Endothelial cell of umbilical vein (primary cell): Measurements from ENCODE around the gene FZD10. TPM values are rescaled to one million over a fixed set of nuclear protein-coding genes. Genes with fewer than 3 reads are reported as not detected.

Experiments used
- BruUV-seq: library from RNA; stranded (reverse); fragments of 400-500 nt; replicated peaks from 2 replicates; lab custom pipeline; 2021; lab: Mats Ljungman, UMichigan
- CTCF ChIA-PET: fragments of 300-600, 350-600 bp; sonication (Branson Sonifier 250); formaldehyde crosslinking; loops from one replicate; lab custom pipeline; 2021; ENCODE audit warnings: antibody characterized with exemption, inconsistent platforms; lab: Charles Lee
- POLR2A ChIA-PET: fragments of 300-600, 350-600 bp; sonication (Branson Sonifier 250); formaldehyde crosslinking; loops from one replicate; lab custom pipeline; 2021; ENCODE audit warnings: antibody characterized with exemption, inconsistent platforms; lab: Charles Lee
- DNase-seq: peaks from one replicate; pipeline ENCODE4 v3.0.0-alpha.2; 2011; ENCODE audit warnings: low read depth, low spot score
- FAIRE-seq: peaks from 2 replicates; lab custom pipeline; 2011; peaks lifted over from hg19 to GRCh38; lab: Jason Lieb, UNC
- H2AFZ ChIP-seq: 2 replicates; pipeline ENCODE4 v1.6.0; 2012; ENCODE audit warnings: low read depth, low read length, control low read depth, inconsistent platforms
- H3K27ac ChIP-seq: 2 replicates; pipeline ENCODE4 v1.5.1; 2011; ENCODE audit warnings: low read depth, mild to moderate bottlenecking, control low read depth, low read length, moderate library complexity; ENCODE audit not compliant: insufficient read depth
- H3K27me3 ChIP-seq, 2 experiments: 2 replicates each; pipeline versions ENCODE4 v1.6.0 to v1.6.1; 2011; ENCODE audit warnings: low read length in 2 of 2, mixed read lengths in 1 of 2; ENCODE audit not compliant: control insufficient read depth in 2 of 2, insufficient read depth in 2 of 2
- H3K36me3 ChIP-seq, 2 experiments: 2 replicates in 1 of 2; 3 replicates in 1 of 2; pipeline ENCODE4 v1.5.1; 2011; ENCODE audit warnings: low read length in 2 of 2, mild to moderate bottlenecking in 1 of 2, moderate library complexity in 1 of 2; ENCODE audit not compliant: control insufficient read depth in 2 of 2, insufficient read depth in 2 of 2; ENCODE audit errors: extremely low read depth in 1 of 2
- H3K4me1 ChIP-seq: 3 replicates; pipeline ENCODE4 v1.5.1; 2011; ENCODE audit warnings: mild to moderate bottlenecking, low read length; ENCODE audit not compliant: control insufficient read depth, insufficient read depth; ENCODE audit errors: extremely low read depth
- H3K4me2 ChIP-seq: 2 replicates; pipeline ENCODE4 v1.6.1; 2011; ENCODE audit warnings: low read length, control low read depth, mixed read lengths; ENCODE audit not compliant: insufficient read depth
- H3K4me3 ChIP-seq, 3 experiments: fragments of 200-600 bp in 1 of 3; sonication (generic), shearing (Covaris generic) in 1 of 3; replicated peaks in 1 of 3; 2 replicates each; pipeline ENCODE4 v1.5.1; 2011 to 2016; ENCODE audit warnings: control low read depth in 3 of 3, low read length in 3 of 3, mild to moderate bottlenecking in 2 of 3, inconsistent platforms in 1 of 3, low read depth in 1 of 3, moderate library complexity in 1 of 3; ENCODE audit not compliant: insufficient read depth in 1 of 3
- H3K79me2 ChIP-seq: 2 replicates; pipeline ENCODE4 v1.6.0; 2012; ENCODE audit warnings: low read length, inconsistent platforms; ENCODE audit not compliant: control insufficient read depth, insufficient read depth
- H3K9ac ChIP-seq: replicated peaks from 2 replicates; pipeline ENCODE3; 2011; ENCODE audit warnings: low read length, control low read depth; ENCODE audit not compliant: insufficient read depth; ENCODE audit errors: extremely low read depth
- H3K9me1 ChIP-seq: replicated peaks from 3 replicates; pipeline ENCODE4 v1.6.0; 2011; ENCODE audit warnings: mild to moderate bottlenecking, low read length; ENCODE audit not compliant: control insufficient read depth, insufficient read depth; ENCODE audit errors: extremely low read depth
- H3K9me3 ChIP-seq: replicated peaks from 2 replicates; pipeline ENCODE4 v1.5.1; 2012; ENCODE audit warnings: low read length, inconsistent platforms; ENCODE audit not compliant: control insufficient read depth, insufficient read depth
- H4K20me1 ChIP-seq: replicated peaks from 2 replicates; pipeline ENCODE3; 2011; ENCODE audit warnings: mild to moderate bottlenecking, low read length; ENCODE audit not compliant: control insufficient read depth, insufficient read depth; ENCODE audit errors: extremely low read depth
- EZH2 ChIP-seq: IDR thresholded peaks from 2 replicates; pipeline ENCODE4 v1.6.1; 2012; ENCODE audit warnings: borderline replicate concordance, low read depth, mild to moderate bottlenecking, moderate library complexity, low read length, inconsistent platforms; ENCODE audit not compliant: severe bottlenecking
- FOS ChIP-seq: IDR thresholded peaks from 2 replicates; pipeline ENCODE4 v1.6.1; 2011; ENCODE audit warnings: mild to moderate bottlenecking, low read length, moderate library complexity, borderline replicate concordance; ENCODE audit not compliant: insufficient read depth
- GATA2 ChIP-seq: IDR thresholded peaks from 2 replicates; pipeline ENCODE4 v1.7.0; 2011; ENCODE audit warnings: low read depth, mild to moderate bottlenecking, moderate library complexity, mixed read lengths, low read length; ENCODE audit not compliant: insufficient read length, insufficient read depth
- JUN ChIP-seq: IDR thresholded peaks from 2 replicates; pipeline ENCODE4 v1.6.1; 2011; ENCODE audit warnings: borderline replicate concordance, low read depth; ENCODE audit not compliant: insufficient read length, insufficient read depth
- MAX ChIP-seq: IDR thresholded peaks from 2 replicates; pipeline ENCODE4 v1.6.1; 2011; ENCODE audit not compliant: insufficient read depth, insufficient read length
- MYC ChIP-seq: IDR thresholded peaks from one replicate; pipeline ENCODE4 v1.6.1; 2011; ENCODE audit warnings: mild to moderate bottlenecking, low read depth, low read length
- POLR2A ChIP-seq: IDR thresholded peaks from 2 replicates; pipeline ENCODE4 v1.6.1; 2012; ENCODE audit warnings: low read depth, mild to moderate bottlenecking, control low read depth, low read length
- POLR2AphosphoS5 ChIP-seq: IDR thresholded peaks from 2 replicates; pipeline ENCODE4 v1.6.1; 2012; ENCODE audit warnings: low read depth, mild to moderate bottlenecking, control low read depth, low read length, moderate library complexity; ENCODE audit not compliant: insufficient read depth
- dilution Hi-C: fragments of 300-500 bp; cut with MboI; formaldehyde crosslinking; loops from one replicate; pipeline ENCODE4 v1.15.0; 2019; ENCODE audit warnings: low sequenced_read_pairs; ENCODE audit not compliant: extremely low pct_ligation_motif_present
- intact Hi-C: fragments of 100-400 bp; cut with micrococcal nuclease; formaldehyde crosslinking; loops from one replicate; pipeline ENCODE4 v1.10.0; 2022
- polyA plus RNA-seq, 4 experiments: library from polyadenylated mRNA; depleted of rRNA in 3 of 4; stranded (reverse) in 3 of 4; unstranded in 1 of 4; fragments of >200 nt; gene quantifications; 2 replicates each; pipeline versions ENCODE4 v1.2.1 to v1.2.3, GENCODE V29; 2011 to 2012; ENCODE audit warnings: missing spikeins in 1 of 4
- total RNA-seq: library from RNA; stranded (reverse); gene quantifications from 2 replicates; pipeline ENCODE4 v1.2.3, GENCODE V29; 2021

Gene FZD10
- total and polyA plus RNA-seq, 2 donors (not counting 3 experiments of a cell fraction or from before 2014, with no cell fraction given) = not detected

- TF ChIP-seq FOS (no peak), MAX (no peak), POLR2AphosphoS5 (no peak), EZH2 (no peak), MYC (no peak), JUN (no peak), GATA2 (no peak), POLR2A (no peak)
- no TSS peak for BruUV-seq
- no peaks in the 10 kb centered on the region for H3K27me3 ChIP-seq
- peaks cover 5% of the 10 kb centered on the region for H3K9me3 ChIP-seq
- no peak overlapping the region for H3K9ac ChIP-seq
- FAIRE-seq (no peak), DNase-seq (no peak)
- no peaks in the 10 kb centered on the region for H3K9me1 ChIP-seq
- H3K27ac ChIP-seq = no peak overlapping the region
- H3K4me1 ChIP-seq = no peaks in the 10 kb centered on the region
- intact Hi-C loops = no loop called here
- H4K20me1 ChIP-seq = no peaks in the 10 kb centered on the region
- ChIA-PET CTCF (no interaction called here), POLR2A (no interaction called here)
- H3K4me2 ChIP-seq = no peak overlapping the region
- H3K36me3 ChIP-seq = no peaks in the 10 kb centered on the region
- no peak overlapping the region for H2AFZ ChIP-seq
- H3K79me2 ChIP-seq = no peaks in the 10 kb centered on the region
- H3K4me3 ChIP-seq = no peak overlapping the region
- dilution Hi-C loops = no loop called here
Observed at GRCh38 chr12:130119241-130119861, 42.9 kb upstream of the FZD10 start.
